H1 (cell line): ENCODE measurements around the gene SLC43A1.

Experiments
- CBX8 ChIP-seq: fragments of 300-800, 300-1000 bp; sonication (generic); IDR thresholded peaks from 2 replicates; pipeline ENCODE4 v1.7.1; 2016; ENCODE audit warnings: low read depth, low read length, borderline replicate concordance
- CTCF ChIP-seq, 3 experiments: IDR thresholded peaks; 1 replicate in 2 of 3; 2 replicates in 1 of 3; pipeline versions ENCODE4 v1.5.1 to v1.6.1; 2011; ENCODE audit warnings: low read length in 3 of 3, mild to moderate bottlenecking in 3 of 3, inconsistent platforms in 2 of 3, low read depth in 1 of 3, moderate library complexity in 1 of 3; ENCODE audit not compliant: insufficient read depth in 1 of 3; ENCODE audit errors: control extremely low read depth in 1 of 3
- EZH2 ChIP-seq: fragments of 200-600 bp; sonication (generic); IDR thresholded peaks from 2 replicates; pipeline ENCODE4 v1.7.1; 2012; ENCODE audit warnings: low read depth, mild to moderate bottlenecking, moderate library complexity, low read length, inconsistent platforms; ENCODE audit not compliant: severe bottlenecking
- GABPA ChIP-seq: IDR thresholded peaks from 2 replicates; pipeline ENCODE4 v1.6.1; 2011; ENCODE audit warnings: mild to moderate bottlenecking, low read length, moderate library complexity, borderline replicate concordance; ENCODE audit not compliant: insufficient read depth
- JUND ChIP-seq: IDR thresholded peaks from 2 replicates; pipeline ENCODE4 v1.6.1; 2011; ENCODE audit warnings: mild to moderate bottlenecking, improper control_type of control experiment, low read length
- POLR2A ChIP-seq, 2 experiments: IDR thresholded peaks; 1 replicate in 1 of 2; 2 replicates in 1 of 2; pipeline ENCODE4 v1.6.1; 2011; ENCODE audit warnings: low read depth in 2 of 2, low read length in 2 of 2, mild to moderate bottlenecking in 2 of 2; ENCODE audit errors: control extremely low read depth in 1 of 2
- POLR2AphosphoS5 ChIP-seq: IDR thresholded peaks from 2 replicates; pipeline ENCODE4 v1.6.1; 2011; ENCODE audit warnings: low read depth, low read length
- SRF ChIP-seq: IDR thresholded peaks from 2 replicates; pipeline ENCODE4 v1.6.1; 2011; ENCODE audit warnings: mild to moderate bottlenecking, low read depth, low read length, moderate library complexity
- USF2 ChIP-seq: IDR thresholded peaks from 2 replicates; pipeline ENCODE4 v1.6.1; 2011; ENCODE audit warnings: low read length, improper control_type of control experiment

DNA sequence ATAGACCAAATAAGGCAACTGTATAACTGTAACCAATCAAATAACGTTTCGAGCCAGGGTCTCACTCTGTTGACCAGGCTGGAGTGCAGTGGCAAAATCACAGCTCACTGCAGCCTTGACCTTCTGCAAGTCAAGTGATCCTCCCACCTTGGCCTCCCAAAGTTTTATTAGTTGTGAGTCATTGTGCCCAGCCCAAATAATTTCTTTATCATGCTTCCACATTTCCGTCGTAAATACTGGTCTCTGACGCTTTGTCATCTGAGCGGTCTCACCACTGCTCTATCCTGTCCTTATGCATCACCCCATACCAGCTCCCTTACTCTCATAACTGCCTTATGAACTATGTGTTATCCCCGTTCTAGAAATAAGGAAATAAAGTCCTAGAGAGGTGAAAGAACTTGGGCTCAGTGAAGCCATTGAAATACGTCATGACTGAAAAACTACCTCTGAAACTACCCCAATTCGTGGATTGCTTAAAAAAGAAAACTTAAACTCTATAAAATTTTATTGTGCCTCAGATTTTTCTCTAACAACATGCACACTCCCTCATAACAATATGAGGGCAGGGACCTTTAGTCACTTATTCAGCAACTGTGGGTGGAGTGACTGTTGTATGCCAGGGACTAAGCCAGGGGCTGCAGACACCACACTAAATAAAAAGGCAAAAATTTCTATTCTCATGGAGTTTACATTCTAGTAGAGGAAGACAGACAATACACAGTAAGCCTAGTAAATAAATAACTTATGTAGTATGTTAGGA is 71.0 kb downstream of the SLC43A1 start:
- TF ChIP-seq CTCF (IDR thresholded peaks at IDR 0.05; ENCODE audit: control extremely low read depth in 1 of 3, insufficient read depth in 1 of 3, low read depth in 1 of 3, low read length in 3 of 3) (no peak), EZH2 (no peak), GABPA (no peak), POLR2A (IDR thresholded peaks at IDR 0.05; ENCODE audit: control extremely low read depth in 1 of 2, low read depth in 2 of 2, low read length in 2 of 2) (no peak), SRF (no peak), USF2 (no peak), JUND (no peak), CBX8 (no peak), POLR2AphosphoS5 (no peak)
